SK-N-MC (cell line): Measurements from ENCODE around the gene HYCC1.
A peak's percentile ranks its signal among the peaks of the same experiment; 100 is the strongest.
"Not testable (repeated sequence)": the region's sequence is repeated elsewhere in the genome, so short reads cannot be mapped to it uniquely, and the experiment has no call there.

Experiments used
- DNase-seq: peaks from one replicate; pipeline ENCODE4 v3.0.0-alpha.2; 2011; ENCODE audit warnings: low read depth, low spot score
- H3K27ac ChIP-seq: fragments of 200-600 bp; sonication (generic); 2 replicates; pipeline ENCODE4 v1.5.1; 2016; ENCODE audit warnings: mixed run types
- H3K36me3 ChIP-seq: fragments of 200-600 bp; sonication (generic); 2 replicates; pipeline ENCODE4 v1.6.1; 2017; ENCODE audit warnings: antibody characterized with exemption, low read length, mixed read lengths; ENCODE audit not compliant: insufficient read depth
- H3K4me3 ChIP-seq: fragments of 200-600 bp; sonication (generic); 2 replicates; pipeline ENCODE4 v1.5.1; 2016
- H3K9ac ChIP-seq: fragments of 200-600 bp; sonication (generic); 2 replicates; pipeline ENCODE4 v1.8.0; 2017; ENCODE audit warnings: mixed run types, mixed read lengths; ENCODE audit not compliant: insufficient read length
- H3K9me3 ChIP-seq: fragments of 200-600 bp; sonication (generic); 2 replicates; pipeline ENCODE4 v1.6.1; 2017; ENCODE audit warnings: low read depth, mild to moderate bottlenecking, antibody characterized with exemption, low read length, moderate library complexity, mixed read lengths
- EZH2 ChIP-seq: fragments of 200-600 bp; sonication (generic); IDR thresholded peaks from one replicate; pipeline ENCODE4 v1.6.1; 2017; ENCODE audit warnings: antibody characterized with exemption
- FOXP2 ChIP-seq: optimal IDR thresholded peaks from 2 replicates; pipeline ENCODE3; 2011; ENCODE audit warnings: mild to moderate bottlenecking, moderate library complexity; ENCODE audit not compliant: insufficient read depth; ENCODE audit errors: extremely low read length, control extremely low read depth
- POLR2AphosphoS5 ChIP-seq: IDR thresholded peaks from 2 replicates; pipeline ENCODE4 v1.6.1; 2012; ENCODE audit warnings: mild to moderate bottlenecking, low read depth, low read length, borderline replicate concordance

Gene HYCC1

DNA sequence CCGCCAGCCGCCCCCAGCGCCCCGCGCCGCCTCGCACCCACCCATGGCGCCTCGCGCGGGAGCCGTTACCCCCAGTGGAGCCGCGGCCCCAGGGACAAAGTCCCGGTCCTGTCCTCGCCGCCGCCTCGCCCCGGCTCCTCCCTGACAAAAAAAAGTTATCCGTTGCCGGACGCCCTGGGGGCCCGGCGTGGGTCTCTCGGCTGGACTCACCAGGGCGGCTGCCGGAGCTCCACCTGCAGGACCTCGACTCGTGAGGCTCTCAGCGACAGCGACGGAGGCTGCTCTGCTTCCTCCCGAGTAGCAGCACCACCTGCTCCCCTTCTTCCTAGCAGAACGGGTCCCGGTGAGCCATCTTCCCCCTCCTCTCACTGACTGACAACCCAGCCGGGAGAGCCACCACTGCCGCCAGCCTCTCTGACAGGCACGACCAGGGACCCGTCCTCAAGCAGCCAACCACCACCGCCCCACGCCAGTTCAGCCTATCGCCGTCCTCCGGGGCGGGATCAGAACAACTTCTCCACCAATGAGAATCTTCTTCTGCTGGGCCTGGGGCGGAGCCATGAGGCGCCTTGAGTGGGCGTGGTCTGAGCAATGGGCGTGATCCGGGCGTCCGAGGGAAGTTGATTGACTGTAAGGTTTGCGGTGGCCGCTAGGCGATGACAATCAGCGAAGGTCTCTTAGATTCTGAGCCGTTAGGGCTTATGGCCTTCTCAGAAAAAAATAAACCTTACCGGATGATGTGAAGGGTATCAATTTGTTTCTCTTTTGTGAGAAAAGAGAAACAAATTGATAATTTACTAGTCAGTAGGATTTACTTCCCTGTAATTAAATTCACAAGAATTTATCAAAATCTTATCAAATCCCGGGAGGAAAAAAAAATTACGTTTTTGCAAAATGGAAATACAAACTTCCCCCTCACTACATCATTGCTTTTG, at the start of gene HYCC1:
Gene HYCC1 (minus strand): TSS at position 416 of the 935 bp plus-strand sequence. CDS start 23,019 bp downstream, outside the sequence.
- H3K9me3 ChIP-seq: no peaks in the 10 kb centered on the region
- H3K27ac ChIP-seq: no peak within 1 kb of the TSS
- H3K36me3 ChIP-seq: no peaks in the 10 kb centered on the region
- peak within 1 kb of the TSS; percentile 76 for H3K9ac ChIP-seq
- TF ChIP-seq FOXP2 (no peak), POLR2AphosphoS5 (peak; percentile 95)
- peak within 1 kb of the TSS; percentile 91 for H3K4me3 ChIP-seq
- DNase-seq: peak; percentile 94

DNA sequence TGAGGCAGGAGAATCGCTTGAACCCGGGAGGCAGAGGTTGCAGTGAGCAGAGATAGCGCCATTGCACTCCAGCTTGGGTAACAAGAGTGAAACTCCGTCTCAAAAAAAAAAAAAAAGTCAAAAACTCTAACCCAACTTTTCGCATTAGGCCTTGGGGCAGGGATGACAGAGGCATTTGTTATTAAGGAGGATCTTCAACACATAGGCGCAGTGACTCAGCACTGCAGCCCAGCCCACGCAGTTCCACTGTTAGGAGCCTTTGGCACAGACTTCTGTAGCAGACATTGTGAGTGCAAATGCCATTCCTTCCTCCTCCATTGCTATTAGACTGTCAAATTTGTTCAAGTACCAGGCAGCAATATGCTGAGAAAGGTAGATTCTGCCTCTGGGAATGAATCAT, 48.5 kb upstream of the HYCC1 start:
- Histone ChIP-seq H3K4me3 (no peak overlapping the region), H3K36me3 (no peaks in the 10 kb centered on the region), H3K27ac (no peak overlapping the region), H3K9me3 (no peaks in the 10 kb centered on the region), H3K9ac (no peak overlapping the region)
- no peak for DNase-seq
- TF ChIP-seq FOXP2 (no peak), EZH2 (no peak), POLR2AphosphoS5 (no peak)

DNA sequence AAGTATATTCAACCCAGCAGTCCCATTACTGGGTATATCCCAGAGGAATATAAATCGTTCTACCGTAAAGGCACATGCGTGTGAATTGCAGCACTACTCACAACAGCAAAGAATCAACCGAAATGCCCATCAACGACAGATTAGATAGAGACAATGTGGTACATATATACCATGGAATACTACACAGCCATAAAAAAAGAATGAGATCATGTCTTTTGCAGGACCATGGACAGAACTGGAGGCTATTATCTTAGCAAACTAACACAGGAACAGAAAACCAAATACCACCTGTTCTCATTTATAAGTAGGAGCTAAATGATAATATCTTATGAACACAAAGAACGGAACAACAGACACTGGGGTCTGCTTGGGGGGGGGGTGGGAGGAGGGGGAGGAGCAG, 47.4 kb upstream of the HYCC1 start:
- Histone ChIP-seq H3K27ac (no peak overlapping the region), H3K4me3 (no peak overlapping the region), H3K36me3 (no peaks in the 10 kb centered on the region), H3K9me3 (no peaks in the 10 kb centered on the region), H3K9ac (no peak overlapping the region)
- TF ChIP-seq POLR2AphosphoS5: no peak
- TF ChIP-seq EZH2: no peak
- no peak for TF ChIP-seq FOXP2
- no peak for DNase-seq

DNA sequence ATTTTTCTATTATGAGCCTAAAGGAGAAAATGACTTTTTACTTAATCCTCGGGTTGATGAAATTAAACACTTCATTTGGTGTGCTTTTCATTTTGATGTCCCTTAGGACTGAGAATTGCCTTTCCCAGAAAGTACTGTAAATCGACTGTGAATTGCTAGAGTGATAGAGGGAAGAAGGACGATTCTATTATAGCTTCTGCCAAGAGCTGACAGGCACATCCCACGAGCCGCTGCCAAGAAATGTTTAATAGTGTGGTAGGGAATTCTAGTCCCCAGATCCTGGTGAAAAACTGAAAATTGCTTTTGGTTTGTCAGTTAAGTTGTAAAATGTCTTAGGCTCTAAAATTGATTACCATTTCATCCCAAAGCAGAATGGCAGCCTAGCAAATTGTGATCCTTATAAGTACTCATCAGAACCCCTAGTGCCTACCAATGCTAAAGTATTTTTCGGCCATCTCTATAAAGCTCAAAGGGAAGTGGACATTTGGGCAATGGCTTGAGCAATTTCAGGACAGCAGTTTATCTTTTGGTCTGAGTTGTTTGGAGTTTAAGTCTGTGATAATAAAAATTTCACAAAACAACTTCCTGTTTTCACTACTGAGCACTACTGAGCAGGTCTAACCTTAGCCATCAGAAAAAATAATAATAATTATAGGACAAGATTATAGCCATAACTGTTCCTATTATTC, 44.6 kb upstream of the HYCC1 start:
- TF ChIP-seq EZH2 (no peak), FOXP2 (no peak), POLR2AphosphoS5 (no peak)
- no peak for DNase-seq
- Histone ChIP-seq H3K9me3 (no peaks in the 10 kb centered on the region), H3K36me3 (no peaks in the 10 kb centered on the region), H3K9ac (no peak overlapping the region), H3K27ac (no peak overlapping the region), H3K4me3 (no peak overlapping the region)

DNA sequence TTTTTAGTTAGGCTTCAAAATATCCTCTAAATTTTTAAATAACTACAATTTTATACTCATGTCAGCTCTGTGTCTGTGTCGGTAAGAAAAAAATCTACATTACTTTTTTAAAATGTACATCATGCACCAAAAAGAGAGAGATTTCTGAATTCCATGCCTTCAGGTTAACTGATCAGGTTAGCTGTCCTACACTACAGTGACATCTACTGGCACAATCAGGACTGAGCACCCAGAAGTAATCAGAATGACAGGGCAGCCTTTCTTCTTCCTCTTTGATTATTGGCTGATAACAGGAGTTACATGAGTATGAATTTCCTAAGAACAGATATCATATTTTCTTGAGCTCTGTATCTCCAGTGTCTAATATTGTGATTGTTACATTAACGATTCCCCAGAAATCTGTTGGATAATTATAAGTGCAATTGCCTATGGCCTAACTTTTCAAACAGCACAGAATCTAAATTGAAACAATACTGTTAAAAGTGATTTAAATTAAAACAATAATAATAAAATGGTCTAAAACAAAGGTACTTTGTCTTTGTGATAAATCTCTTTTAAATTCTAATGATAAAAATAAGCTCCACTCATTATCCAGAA, 41.8 kb upstream of the HYCC1 start:
- TF ChIP-seq EZH2 (no peak), POLR2AphosphoS5 (no peak), FOXP2 (no peak)
- H3K27ac ChIP-seq: no peak overlapping the region
- H3K36me3 ChIP-seq: no peaks in the 10 kb centered on the region
- no peak overlapping the region for H3K4me3 ChIP-seq
- H3K9ac ChIP-seq: no peak overlapping the region
- H3K9me3 ChIP-seq: no peaks in the 10 kb centered on the region
- peak; percentile 45 for DNase-seq

DNA sequence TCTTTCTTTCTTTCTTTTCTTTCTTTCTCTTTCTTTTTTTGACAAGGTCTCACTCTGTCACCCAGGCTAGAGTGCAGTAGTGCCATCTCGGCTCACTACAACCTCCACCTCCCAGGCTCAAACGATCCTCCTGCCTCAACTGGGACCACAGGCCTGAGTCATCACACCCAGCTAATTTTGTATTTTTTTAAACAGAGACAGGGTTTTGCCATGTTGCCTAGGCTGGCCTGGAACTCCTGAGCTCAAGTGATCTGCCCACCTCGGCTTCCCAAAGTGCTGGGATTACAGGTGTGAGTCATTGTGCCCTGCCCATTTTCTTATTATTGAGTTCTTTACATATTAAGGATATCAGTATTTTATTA, 37.2 kb upstream of the HYCC1 start:
- H3K4me3 ChIP-seq, H3K27ac ChIP-seq, DNase-seq, H3K9me3 ChIP-seq, H3K36me3 ChIP-seq, H3K9ac ChIP-seq: not testable (repeated sequence)

DNA sequence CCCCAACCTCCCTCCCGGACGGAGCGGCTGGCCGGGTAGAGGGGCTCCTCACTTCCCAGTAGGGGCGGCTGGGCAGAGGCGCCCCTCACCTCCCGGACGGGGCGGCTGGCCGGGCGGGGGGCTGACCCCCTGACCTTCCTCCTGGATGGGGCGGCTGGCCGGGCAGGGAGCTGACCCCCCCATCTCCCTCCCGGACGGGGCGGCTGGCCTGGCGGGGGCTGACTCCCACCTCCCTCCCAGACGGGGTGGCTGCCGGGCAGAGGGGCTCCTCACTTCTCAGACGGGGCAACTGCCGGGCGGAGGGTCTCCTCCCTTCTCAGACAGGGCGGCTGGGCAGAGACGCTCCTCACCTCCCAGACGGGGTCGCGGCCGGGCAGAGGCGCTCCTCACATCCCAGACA, 32.4 kb upstream of the HYCC1 start:
- H3K4me3 ChIP-seq, H3K9ac ChIP-seq, H3K9me3 ChIP-seq, H3K36me3 ChIP-seq, H3K27ac ChIP-seq, DNase-seq: not testable (repeated sequence)

DNA sequence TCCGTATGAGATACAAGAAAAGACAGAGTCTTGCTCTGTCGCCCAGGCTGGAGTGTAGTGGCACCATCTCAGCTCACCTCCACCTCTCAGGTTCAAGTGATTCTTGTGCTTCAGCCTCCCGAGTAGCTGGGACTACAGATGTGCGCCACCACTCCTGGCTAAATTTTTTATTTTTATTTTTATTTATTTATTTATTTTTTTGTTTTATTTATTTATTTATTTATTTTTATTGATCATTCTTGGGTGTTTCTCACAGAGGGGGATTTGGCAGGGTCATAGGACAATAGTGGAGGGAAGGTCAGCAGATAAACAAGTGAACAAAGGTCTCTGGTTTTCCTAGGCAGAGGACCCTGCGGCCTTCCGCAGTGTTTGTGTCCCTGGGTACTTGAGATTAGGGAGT, 31.2 kb upstream of the HYCC1 start:
- H3K4me3 ChIP-seq, H3K27ac ChIP-seq, DNase-seq, H3K36me3 ChIP-seq, H3K9me3 ChIP-seq, H3K9ac ChIP-seq: not testable (repeated sequence)

DNA sequence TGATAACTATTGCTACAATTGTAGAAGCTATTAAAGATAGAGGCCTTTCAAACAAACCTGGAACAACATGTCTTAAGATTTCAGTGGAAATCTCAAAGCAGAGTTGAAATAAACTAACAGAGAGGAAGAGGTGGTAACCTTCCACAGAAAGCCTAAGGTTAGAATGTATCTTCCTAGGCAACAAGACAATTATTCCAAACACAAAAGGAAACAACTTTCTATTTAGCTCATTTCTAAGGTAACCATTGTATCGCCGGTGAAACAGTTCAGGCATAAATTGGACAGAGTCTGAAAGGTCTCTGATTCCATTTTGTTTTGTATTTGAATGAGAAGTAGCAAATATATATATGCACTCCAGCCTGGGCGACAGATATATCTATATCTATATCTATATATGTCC, 30.7 kb upstream of the HYCC1 start:
- TF ChIP-seq FOXP2: no peak
- TF ChIP-seq EZH2: no peak
- TF ChIP-seq POLR2AphosphoS5: no peak
- no peak overlapping the region for H3K4me3 ChIP-seq
- no peak for DNase-seq
- H3K9me3 ChIP-seq: no peaks in the 10 kb centered on the region
- no peak overlapping the region for H3K27ac ChIP-seq
- H3K36me3 ChIP-seq: no peaks in the 10 kb centered on the region
- H3K9ac ChIP-seq: no peak overlapping the region
